ENCODE measurements around the gene TTC36.
A peak's percentile ranks its signal among the peaks of the same experiment; 100 is the strongest.
"Not testable (repeated sequence)": the region's sequence is repeated elsewhere in the genome, so short reads cannot be mapped to it uniquely, and the experiment has no call there.

Gene TTC36

GRCh38 chr11:118565051-118565450, 37.8 kb downstream of the TTC36 start:
- no peak overlapping the region for H3K4me3 ChIP-seq (ENCODE audit: low read depth, low read length)
- no peak for TF ChIP-seq CTCF (IDR thresholded peaks at IDR 0.05; ENCODE audit: low read depth, low read length, missing control alignments)
- no peak for DNase-seq (ENCODE audit: low read depth)

- no peak overlapping the region for H3K4me3 ChIP-seq (ENCODE audit: low read depth, low read length)
- DNase-seq (ENCODE audit: low read depth): no peak
- no peak for TF ChIP-seq CTCF (IDR thresholded peaks at IDR 0.05; ENCODE audit: low read depth, low read length, missing control alignments)
Measured at GRCh38 chr11:118569670-118570069, 42.4 kb downstream of the TTC36 start.

GRCh38 chr11:118570787-118571186, 43.5 kb downstream of the TTC36 start:
- no peak for TF ChIP-seq CTCF (IDR thresholded peaks at IDR 0.05; ENCODE audit: low read depth, low read length, missing control alignments)
- DNase-seq (ENCODE audit: low read depth): no peak
- H3K4me3 ChIP-seq (ENCODE audit: low read depth, low read length): no peak overlapping the region

- not testable (repeated sequence) for DNase-seq (ENCODE audit: low read depth)
- H3K4me3 ChIP-seq (ENCODE audit: low read depth, low read length): peak overlapping the region; percentile 80
Measured at GRCh38 chr11:118571701-118572060, 44.4 kb downstream of the TTC36 start.

GRCh38 chr11:118572061-118572980, 45.0 kb downstream of the TTC36 start, which contains the start of gene ARCN1:
ARCN1 (plus strand) TSS chr11:118572409; CDS start chr11:118572548, 139 bp downstream.
- H3K4me3 ChIP-seq (ENCODE audit: low read depth, low read length): peak within 1 kb of the TSS; percentile 80
- DNase-seq (ENCODE audit: low read depth): peak; percentile 44
- TF ChIP-seq CTCF (IDR thresholded peaks at IDR 0.05; ENCODE audit: low read depth, low read length, missing control alignments): no peak

GRCh38 chr11:118572981-118573550, 45.8 kb downstream of the TTC36 start:
- H3K4me3 ChIP-seq (ENCODE audit: low read depth, low read length): peak overlapping the region; percentile 80
- DNase-seq (ENCODE audit: low read depth): no peak
- no peak for TF ChIP-seq CTCF (IDR thresholded peaks at IDR 0.05; ENCODE audit: low read depth, low read length, missing control alignments)

GRCh38 chr11:118574636-118575035, 47.4 kb downstream of the TTC36 start:
- H3K4me3 ChIP-seq (ENCODE audit: low read depth, low read length): no peak overlapping the region
- DNase-seq (ENCODE audit: low read depth): no peak
- TF ChIP-seq CTCF (IDR thresholded peaks at IDR 0.05; ENCODE audit: low read depth, low read length, missing control alignments): no peak

- H3K4me3 ChIP-seq (ENCODE audit: low read depth, low read length); DNase-seq (ENCODE audit: low read depth): not testable (repeated sequence)
Measured at GRCh38 chr11:118577995-118578394, 50.7 kb downstream of the TTC36 start.

Measured in GM12864 (cell line).